Measurements from ENCODE around the gene CIAO3. TPM values are rescaled to one million over a fixed set of nuclear protein-coding genes. Genes with fewer than 3 reads are reported as not detected.
"Not testable (repeated sequence)": the region's sequence is repeated elsewhere in the genome, so short reads cannot be mapped to it uniquely, and the experiment has no call there.

The CIAO3 gene
- total RNA-seq, 1 donor from 2014 or later, result 33.2 TPM

GRCh38 chr16:712740-713250 lies 28.0 kb downstream of the CIAO3 start:
- DNase-seq (ENCODE audit: low read depth), result peak; percentile 94
- peak; percentile 52 for FAIRE-seq
- not testable (repeated sequence) for H3K4me3 ChIP-seq (ENCODE audit: low read depth, low read length); H3K36me3 ChIP-seq (ENCODE audit: control insufficient read depth, insufficient read depth, low read length)
- TF ChIP-seq CTCF (IDR thresholded peaks at IDR 0.05; ENCODE audit: insufficient read depth, low read length, severe bottlenecking), result peak; percentile 56
- H3K27me3 ChIP-seq (ENCODE audit: control insufficient read depth, insufficient read depth, low read length), result peaks cover 13% of the 10 kb centered on the region

GRCh38 chr16:711548-712320 lies 29.1 kb downstream of the CIAO3 start:
- DNase-seq (ENCODE audit: low read depth) (peak; percentile 28), FAIRE-seq (no peak)
- H3K4me3 ChIP-seq (ENCODE audit: low read depth, low read length), result no peak overlapping the region
- peak; percentile 95 for TF ChIP-seq CTCF (IDR thresholded peaks at IDR 0.05; ENCODE audit: insufficient read depth, low read length, severe bottlenecking)
- no peaks in the 10 kb centered on the region for H3K36me3 ChIP-seq (ENCODE audit: control insufficient read depth, insufficient read depth, low read length)
- peaks cover 17% of the 10 kb centered on the region for H3K27me3 ChIP-seq (ENCODE audit: control insufficient read depth, insufficient read depth, low read length)

DNA sequence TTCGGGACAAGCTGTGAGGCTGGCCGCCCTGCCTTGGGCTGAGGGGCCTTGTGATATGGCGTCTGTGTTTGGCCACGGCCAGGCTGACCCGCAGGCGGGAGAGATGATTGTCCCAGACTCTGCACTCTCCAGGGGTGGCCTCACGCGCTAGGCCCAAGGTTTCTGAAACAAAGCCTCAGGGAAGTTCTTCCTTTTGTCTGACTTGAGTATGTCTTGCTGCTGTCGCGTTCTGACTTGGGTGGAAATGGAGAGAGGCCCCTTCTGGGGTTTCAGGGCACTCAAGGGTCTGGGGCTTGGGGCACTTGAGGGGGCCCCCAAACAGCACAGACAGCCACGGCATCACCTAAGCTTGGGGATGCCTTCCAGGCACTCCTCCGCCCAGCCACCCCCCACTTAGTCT lies 29.7 kb downstream of the CIAO3 start:
- TF ChIP-seq CTCF (IDR thresholded peaks at IDR 0.05; ENCODE audit: insufficient read depth, low read length, severe bottlenecking), result no peak
- no peak overlapping the region for H3K4me3 ChIP-seq (ENCODE audit: low read depth, low read length)
- DNase-seq (ENCODE audit: low read depth), result no peak
- FAIRE-seq, result no peak
- H3K36me3 ChIP-seq (ENCODE audit: control insufficient read depth, insufficient read depth, low read length), result no peaks in the 10 kb centered on the region
- peaks cover 20% of the 10 kb centered on the region for H3K27me3 ChIP-seq (ENCODE audit: control insufficient read depth, insufficient read depth, low read length)

DNA sequence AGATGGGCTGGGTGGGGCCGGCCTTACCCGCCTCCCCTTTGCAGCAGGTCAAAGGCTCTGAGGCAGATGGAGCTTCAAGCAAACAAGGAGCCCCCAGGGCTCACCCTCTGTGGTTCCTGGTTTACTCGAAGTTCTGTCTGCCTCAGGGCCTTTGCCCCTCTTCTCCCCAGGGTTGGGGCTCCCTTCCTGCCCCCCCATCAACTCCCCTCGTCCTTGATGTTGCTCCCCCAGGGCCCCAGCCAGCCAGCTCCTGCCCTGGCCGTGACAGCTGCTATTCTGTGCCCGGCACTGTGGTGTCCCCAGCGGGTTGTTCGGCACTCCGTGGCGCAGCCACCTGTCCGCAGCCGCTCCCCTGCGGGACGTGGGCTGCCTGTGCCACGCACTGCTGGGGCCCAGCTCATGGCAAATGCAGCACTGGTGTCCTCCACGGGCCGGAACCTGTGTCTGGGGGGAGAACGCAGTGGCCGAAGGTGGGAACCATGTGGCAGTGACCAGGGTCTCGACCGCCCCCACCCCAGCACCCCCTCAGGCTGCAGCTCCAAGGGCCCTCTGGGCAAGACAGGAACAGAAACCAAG lies 30.2 kb downstream of the CIAO3 start:
- no peaks in the 10 kb centered on the region for H3K36me3 ChIP-seq (ENCODE audit: control insufficient read depth, insufficient read depth, low read length)
- FAIRE-seq, result no peak
- TF ChIP-seq CTCF (IDR thresholded peaks at IDR 0.05; ENCODE audit: insufficient read depth, low read length, severe bottlenecking), result no peak
- H3K27me3 ChIP-seq (ENCODE audit: control insufficient read depth, insufficient read depth, low read length), result peaks cover 20% of the 10 kb centered on the region
- no peak for DNase-seq (ENCODE audit: low read depth)
- no peak overlapping the region for H3K4me3 ChIP-seq (ENCODE audit: low read depth, low read length)

- DNase-seq (ENCODE audit: low read depth) (peak; percentile 49), FAIRE-seq (no peak)
- H3K27me3 ChIP-seq (ENCODE audit: control insufficient read depth, insufficient read depth, low read length), result peaks cover 20% of the 10 kb centered on the region
Measured at GRCh38 chr16:709566-710499, 31.0 kb downstream of the CIAO3 start.

More at GRCh38 chr16:709566-710499, 31.0 kb downstream of the CIAO3 start:
- Histone ChIP-seq H3K36me3 (ENCODE audit: control insufficient read depth, insufficient read depth, low read length) (no peaks in the 10 kb centered on the region), H3K4me3 (ENCODE audit: low read depth, low read length) (no peak overlapping the region)
- no peak for TF ChIP-seq CTCF (IDR thresholded peaks at IDR 0.05; ENCODE audit: insufficient read depth, low read length, severe bottlenecking)

All from bronchial epithelial cell (primary cell).